WTC11 (cell line): ENCODE measurements around the gene TREX2. TPM values are rescaled to one million over a fixed set of nuclear protein-coding genes. Genes with fewer than 3 reads are reported as not detected.

Experiments
- ATAC-seq: fragments of 200-7000 bp; cut with Tn5 transposase; 2 replicates; pipeline ENCODE4 v1.10.0; 2021; ENCODE audit warnings: mild to moderate bottlenecking, moderate library complexity
- CTCF ChIA-PET: fragments of 300-600 bp; sonication (Branson Sonifier 250); formaldehyde crosslinking; loops from one replicate; lab custom pipeline; 2021; ENCODE audit warnings: antibody characterized with exemption; lab: Charles Lee
- POLR2A ChIA-PET: fragments of 350-600 bp; sonication (Branson Sonifier 250); formaldehyde crosslinking; loops from one replicate; lab custom pipeline; 2021; ENCODE audit warnings: antibody characterized with exemption; lab: Charles Lee
- DNase-seq: peaks from one replicate; pipeline ENCODE4 v3.0.0; 2021; ENCODE audit warnings: low spot score
- H3K27ac Mint-ChIP-seq: 2 replicates; pipeline ENCODE4 v1.8.0; 2021; ENCODE audit warnings: mixed read lengths
- H3K27me3 Mint-ChIP-seq: 2 replicates; pipeline ENCODE4 v1.8.0; 2021; ENCODE audit warnings: low read depth, mild to moderate bottlenecking, moderate library complexity, mixed read lengths
- H3K36me3 Mint-ChIP-seq: 2 replicates; pipeline ENCODE4 v1.8.0; 2021; ENCODE audit warnings: mixed read lengths
- H3K4me1 Mint-ChIP-seq: 2 replicates; pipeline ENCODE4 v1.8.0; 2022; ENCODE audit warnings: mixed read lengths
- H3K4me3 Mint-ChIP-seq: 2 replicates; pipeline ENCODE4 v1.8.0; 2021; ENCODE audit warnings: mild to moderate bottlenecking, moderate library complexity, mixed read lengths
- H3K9me3 Mint-ChIP-seq: 2 replicates; pipeline ENCODE4 v1.8.0; 2021; ENCODE audit warnings: mixed read lengths
- AR ChIP-seq: fragments of 250-450 bp; sonication (Bioruptor Pico); IDR thresholded peaks from 2 replicates; pipeline ENCODE4 v1.9.0; 2021; ENCODE audit warnings: mild to moderate bottlenecking
- CREM ChIP-seq: sonication (generic); formaldehyde crosslinking; IDR thresholded peaks from 2 replicates; pipeline ENCODE4 v1.8.1; 2022; ENCODE audit warnings: mild to moderate bottlenecking, missing genetic modification reagents, moderate library complexity
- ESRRA ChIP-seq: sonication (generic); formaldehyde crosslinking; IDR thresholded peaks from 2 replicates; pipeline ENCODE4 v1.8.1; 2022; ENCODE audit warnings: mild to moderate bottlenecking, missing genetic modification reagents, borderline replicate concordance
- FOXJ3 ChIP-seq: sonication (generic); formaldehyde crosslinking; IDR thresholded peaks from 2 replicates; pipeline ENCODE4 v1.9.0; 2021; ENCODE audit warnings: missing genetic modification reagents, mild to moderate bottlenecking, borderline replicate concordance
- FOXP1 ChIP-seq: sonication (generic); formaldehyde crosslinking; IDR thresholded peaks from 2 replicates; pipeline ENCODE4 v1.8.0; 2022; ENCODE audit warnings: missing genetic modification reagents, mild to moderate bottlenecking, moderate library complexity, borderline replicate concordance
- HMGA2 ChIP-seq: fragments of 250-450 bp; sonication (Bioruptor Pico); IDR thresholded peaks from 2 replicates; pipeline ENCODE4 v1.4.0; 2021; ENCODE audit warnings: mild to moderate bottlenecking, moderate library complexity
- HMGXB4 ChIP-seq: sonication (generic); formaldehyde crosslinking; IDR thresholded peaks from 2 replicates; pipeline ENCODE4 v1.8.1; 2023; ENCODE audit warnings: mild to moderate bottlenecking, moderate library complexity, missing genetic modification reagents
- NFATC4 ChIP-seq: fragments of 250-450 bp; sonication (Bioruptor Pico); IDR thresholded peaks from 2 replicates; pipeline ENCODE4 v1.9.0; 2021; ENCODE audit warnings: mild to moderate bottlenecking
- NFE2L1 ChIP-seq: sonication (generic); formaldehyde crosslinking; IDR thresholded peaks from 2 replicates; pipeline ENCODE4 v1.8.1; 2023; ENCODE audit warnings: missing genetic modification reagents
- USF2 ChIP-seq: sonication (generic); formaldehyde crosslinking; IDR thresholded peaks from 2 replicates; pipeline ENCODE4 v1.8.1; 2023; ENCODE audit warnings: mild to moderate bottlenecking, missing genetic modification reagents, moderate library complexity
- ZNF396 ChIP-seq: fragments of 250-450 bp; sonication (Bioruptor Pico); IDR thresholded peaks from 2 replicates; pipeline ENCODE4 v1.8.0; 2021; ENCODE audit warnings: mild to moderate bottlenecking, moderate library complexity, borderline replicate concordance
- ZNF425 ChIP-seq: fragments of 250-450 bp; sonication (Bioruptor Pico); conservative IDR thresholded peaks from 2 replicates; pipeline ENCODE4 v1.9.0; 2021; ENCODE audit warnings: mild to moderate bottlenecking
- ZSCAN18 ChIP-seq: fragments of 250-450 bp; sonication (Bioruptor Pico); IDR thresholded peaks from 2 replicates; pipeline ENCODE4 v2.1.2; 2022; ENCODE audit warnings: mild to moderate bottlenecking, moderate library complexity
- total RNA-seq: library from RNA; stranded (reverse); gene quantifications from 3 replicates; pipeline ENCODE4 v1.2.3, GENCODE V29; 2021
- TF ChIP-seq, protein P1 (sequence below): sonication (generic); formaldehyde crosslinking; IDR thresholded peaks from 2 replicates; pipeline ENCODE4 v1.8.0; 2023; ENCODE audit warnings: mild to moderate bottlenecking, missing genetic modification reagents
- TF ChIP-seq, protein P2 (sequence below): sonication (generic); formaldehyde crosslinking; IDR thresholded peaks from 2 replicates; pipeline ENCODE4 v1.8.0; 2022; ENCODE audit warnings: mild to moderate bottlenecking, missing genetic modification reagents
- TF ChIP-seq, protein P3 (sequence below): sonication (generic); formaldehyde crosslinking; IDR thresholded peaks from 2 replicates; pipeline ENCODE4 v1.8.1; 2022; ENCODE audit warnings: low read depth, missing genetic modification reagents, borderline replicate concordance
- TF ChIP-seq, protein P4 (sequence below): sonication (generic); formaldehyde crosslinking; conservative IDR thresholded peaks from 2 replicates; pipeline ENCODE4 v1.8.1; 2023; ENCODE audit warnings: mild to moderate bottlenecking, low read depth, missing genetic modification reagents, moderate library complexity

Gene TREX2
- total RNA-seq, 1 experiment from 2014 or later = 1.5 TPM

- TF ChIP-seq ZNF425 (no peak), NFATC4 (no peak), ZSCAN18 (CRISPR knock-in tag) (no peak), FOXJ3 (CRISPR knock-in tag) (no peak)
- TF ChIP-seq, protein P1, sequence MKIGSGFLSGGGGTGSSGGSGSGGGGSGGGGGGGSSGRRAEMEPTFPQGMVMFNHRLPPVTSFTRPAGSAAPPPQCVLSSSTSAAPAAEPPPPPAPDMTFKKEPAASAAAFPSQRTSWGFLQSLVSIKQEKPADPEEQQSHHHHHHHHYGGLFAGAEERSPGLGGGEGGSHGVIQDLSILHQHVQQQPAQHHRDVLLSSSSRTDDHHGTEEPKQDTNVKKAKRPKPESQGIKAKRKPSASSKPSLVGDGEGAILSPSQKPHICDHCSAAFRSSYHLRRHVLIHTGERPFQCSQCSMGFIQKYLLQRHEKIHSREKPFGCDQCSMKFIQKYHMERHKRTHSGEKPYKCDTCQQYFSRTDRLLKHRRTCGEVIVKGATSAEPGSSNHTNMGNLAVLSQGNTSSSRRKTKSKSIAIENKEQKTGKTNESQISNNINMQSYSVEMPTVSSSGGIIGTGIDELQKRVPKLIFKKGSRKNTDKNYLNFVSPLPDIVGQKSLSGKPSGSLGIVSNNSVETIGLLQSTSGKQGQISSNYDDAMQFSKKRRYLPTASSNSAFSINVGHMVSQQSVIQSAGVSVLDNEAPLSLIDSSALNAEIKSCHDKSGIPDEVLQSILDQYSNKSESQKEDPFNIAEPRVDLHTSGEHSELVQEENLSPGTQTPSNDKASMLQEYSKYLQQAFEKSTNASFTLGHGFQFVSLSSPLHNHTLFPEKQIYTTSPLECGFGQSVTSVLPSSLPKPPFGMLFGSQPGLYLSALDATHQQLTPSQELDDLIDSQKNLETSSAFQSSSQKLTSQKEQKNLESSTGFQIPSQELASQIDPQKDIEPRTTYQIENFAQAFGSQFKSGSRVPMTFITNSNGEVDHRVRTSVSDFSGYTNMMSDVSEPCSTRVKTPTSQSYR (CRISPR knock-in tag) = no peak
- TF ChIP-seq, all 79 proteins: peak for 0
Observed at GRCh38 chrX:153409414-153410101, 36.3 kb downstream of the TREX2 start (continued).

DNA sequence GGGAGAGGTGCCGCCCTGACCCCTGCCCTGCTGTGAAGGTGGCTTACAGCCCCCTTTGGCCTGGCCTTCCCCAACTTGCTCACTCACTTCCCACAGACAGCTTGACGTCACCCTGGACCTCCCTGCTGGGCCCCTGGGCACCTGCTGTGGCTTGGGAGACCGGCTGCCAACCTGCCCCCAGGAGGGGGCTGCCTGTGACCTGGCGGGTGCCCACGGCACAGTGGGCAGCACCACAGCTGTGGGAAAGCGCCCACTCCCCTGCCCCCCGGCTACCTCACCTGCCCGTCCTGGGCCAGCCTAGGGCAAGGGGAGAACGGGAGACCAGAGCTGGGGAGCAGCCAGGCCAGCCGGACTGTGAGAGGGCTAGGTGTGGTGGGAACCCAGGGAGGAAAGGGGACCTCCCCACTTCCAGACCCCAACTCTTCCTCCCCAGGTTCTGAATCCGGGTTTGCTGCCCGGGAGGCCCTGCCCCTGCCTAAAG is 36.9 kb downstream of the TREX2 start:
- POLR2A ChIA-PET = no interaction called here
- H3K4me1 Mint-ChIP-seq = peaks cover 8% of the 10 kb centered on the region
- CTCF ChIA-PET = no interaction called here
- ATAC-seq (no peak), DNase-seq (no peak)
- H3K4me3 Mint-ChIP-seq = no peak overlapping the region
- H3K9me3 Mint-ChIP-seq = no peaks in the 10 kb centered on the region
- no peak overlapping the region for H3K27ac Mint-ChIP-seq
- H3K27me3 Mint-ChIP-seq = peaks cover 19% of the 10 kb centered on the region
- TF ChIP-seq HMGA2 (CRISPR knock-in tag) (no peak), USF2 (CRISPR knock-in tag) (no peak), AR (CRISPR knock-in tag) (no peak), ESRRA (no peak), FOXP1 (CRISPR knock-in tag) (no peak), CREM (CRISPR knock-in tag) (no peak), NFATC4 (no peak), HMGXB4 (CRISPR knock-in tag) (no peak), ZNF396 (CRISPR knock-in tag) (no peak), NFE2L1 (no peak)
- TF ChIP-seq, protein P2, sequence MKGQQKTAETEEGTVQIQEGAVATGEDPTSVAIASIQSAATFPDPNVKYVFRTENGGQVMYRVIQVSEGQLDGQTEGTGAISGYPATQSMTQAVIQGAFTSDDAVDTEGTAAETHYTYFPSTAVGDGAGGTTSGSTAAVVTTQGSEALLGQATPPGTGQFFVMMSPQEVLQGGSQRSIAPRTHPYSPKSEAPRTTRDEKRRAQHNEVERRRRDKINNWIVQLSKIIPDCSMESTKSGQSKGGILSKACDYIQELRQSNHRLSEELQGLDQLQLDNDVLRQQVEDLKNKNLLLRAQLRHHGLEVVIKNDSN (CRISPR knock-in tag) = no peak
- TF ChIP-seq, protein P3, sequence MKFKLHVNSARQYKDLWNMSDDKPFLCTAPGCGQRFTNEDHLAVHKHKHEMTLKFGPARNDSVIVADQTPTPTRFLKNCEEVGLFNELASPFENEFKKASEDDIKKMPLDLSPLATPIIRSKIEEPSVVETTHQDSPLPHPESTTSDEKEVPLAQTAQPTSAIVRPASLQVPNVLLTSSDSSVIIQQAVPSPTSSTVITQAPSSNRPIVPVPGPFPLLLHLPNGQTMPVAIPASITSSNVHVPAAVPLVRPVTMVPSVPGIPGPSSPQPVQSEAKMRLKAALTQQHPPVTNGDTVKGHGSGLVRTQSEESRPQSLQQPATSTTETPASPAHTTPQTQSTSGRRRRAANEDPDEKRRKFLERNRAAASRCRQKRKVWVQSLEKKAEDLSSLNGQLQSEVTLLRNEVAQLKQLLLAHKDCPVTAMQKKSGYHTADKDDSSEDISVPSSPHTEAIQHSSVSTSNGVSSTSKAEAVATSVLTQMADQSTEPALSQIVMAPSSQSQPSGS = no peak
- TF ChIP-seq, protein P4, sequence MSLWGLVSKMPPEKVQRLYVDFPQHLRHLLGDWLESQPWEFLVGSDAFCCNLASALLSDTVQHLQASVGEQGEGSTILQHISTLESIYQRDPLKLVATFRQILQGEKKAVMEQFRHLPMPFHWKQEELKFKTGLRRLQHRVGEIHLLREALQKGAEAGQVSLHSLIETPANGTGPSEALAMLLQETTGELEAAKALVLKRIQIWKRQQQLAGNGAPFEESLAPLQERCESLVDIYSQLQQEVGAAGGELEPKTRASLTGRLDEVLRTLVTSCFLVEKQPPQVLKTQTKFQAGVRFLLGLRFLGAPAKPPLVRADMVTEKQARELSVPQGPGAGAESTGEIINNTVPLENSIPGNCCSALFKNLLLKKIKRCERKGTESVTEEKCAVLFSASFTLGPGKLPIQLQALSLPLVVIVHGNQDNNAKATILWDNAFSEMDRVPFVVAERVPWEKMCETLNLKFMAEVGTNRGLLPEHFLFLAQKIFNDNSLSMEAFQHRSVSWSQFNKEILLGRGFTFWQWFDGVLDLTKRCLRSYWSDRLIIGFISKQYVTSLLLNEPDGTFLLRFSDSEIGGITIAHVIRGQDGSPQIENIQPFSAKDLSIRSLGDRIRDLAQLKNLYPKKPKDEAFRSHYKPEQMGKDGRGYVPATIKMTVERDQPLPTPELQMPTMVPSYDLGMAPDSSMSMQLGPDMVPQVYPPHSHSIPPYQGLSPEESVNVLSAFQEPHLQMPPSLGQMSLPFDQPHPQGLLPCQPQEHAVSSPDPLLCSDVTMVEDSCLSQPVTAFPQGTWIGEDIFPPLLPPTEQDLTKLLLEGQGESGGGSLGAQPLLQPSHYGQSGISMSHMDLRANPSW (CRISPR knock-in tag) = no peak
- no peaks in the 10 kb centered on the region for H3K36me3 Mint-ChIP-seq
